ENCODE measurements around the gene SNX8. TPM values are rescaled to one million over a fixed set of nuclear protein-coding genes. Genes with fewer than 3 reads are reported as not detected.

SNX8 gene
- total and polyA plus RNA-seq, 2 donors (not counting 1 experiment from before 2014, with no cell fraction given) = 64.4 to 126 TPM

DNA sequence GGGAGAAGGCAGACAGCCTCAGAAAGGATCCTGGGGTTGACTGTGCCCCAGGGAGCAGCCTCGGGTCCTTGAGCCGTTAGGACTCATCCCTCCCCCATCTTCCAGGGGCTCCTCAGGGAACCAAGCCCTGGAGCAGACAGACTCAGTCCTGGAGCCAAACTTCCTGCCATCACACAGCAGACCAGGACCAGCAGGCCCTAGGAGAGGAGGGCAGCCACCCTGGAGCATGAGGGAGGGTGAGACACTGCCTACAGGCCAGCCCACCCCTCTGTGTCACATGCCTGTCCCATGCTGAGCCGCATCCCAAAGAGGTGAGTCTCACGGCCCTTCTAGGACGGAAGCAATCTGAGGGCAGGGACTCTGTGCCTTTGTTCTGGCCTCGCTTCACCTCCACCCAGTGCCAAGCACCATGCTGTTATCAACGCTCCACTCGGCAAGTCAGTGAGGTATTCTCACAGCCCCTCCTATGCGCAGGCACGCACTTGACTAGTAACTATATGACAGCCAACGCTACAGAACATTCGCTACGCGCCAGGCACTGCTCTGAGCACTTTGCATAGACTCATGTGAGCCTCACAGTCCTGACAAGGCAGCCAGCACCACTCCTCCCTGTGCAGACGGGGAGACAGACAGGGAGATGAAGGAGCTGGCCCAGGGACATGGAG is 100.6 kb downstream of the SNX8 start:
- H3K36me3 ChIP-seq (replicated peaks in 1 of 2; ENCODE audit: control extremely low read depth in 1 of 2, control insufficient read depth in 1 of 2, extremely low read depth in 1 of 2, insufficient read depth in 2 of 2, low read length in 1 of 2) = peaks cover 0 to 61% of the 10 kb centered on the region in 2 experiments
- CTCF ChIA-PET = interaction anchor here (2.2 kb wide), 1 partner anchor 134 kb away, joined by 11 read pairs; no protein-coding TSS in a partner anchor

DNA sequence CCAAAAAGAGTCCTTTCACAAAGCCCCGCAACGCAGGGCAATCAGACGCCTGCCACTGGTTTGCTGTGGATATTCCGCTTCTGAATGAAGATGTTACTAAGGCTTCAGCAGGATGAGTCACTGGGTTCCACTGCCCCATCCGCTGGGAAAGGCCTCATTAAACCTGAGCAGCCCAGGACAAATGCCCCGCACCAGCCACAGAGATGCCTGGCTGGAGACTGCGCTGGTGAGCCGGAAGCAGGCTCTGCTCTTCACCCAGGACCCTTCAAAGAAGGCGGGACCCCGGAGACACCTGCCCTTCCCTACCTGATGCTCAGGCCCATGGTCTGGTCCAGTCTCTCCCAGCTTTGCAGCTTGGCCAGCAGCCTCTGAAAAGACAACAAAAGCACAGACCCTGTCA is 101.3 kb downstream of the SNX8 start:
- no peak for DNase-seq
- H3K9me3 Mint-ChIP-seq (ENCODE audit: insufficient read depth) = no peaks in the 10 kb centered on the region
- H3K27ac Mint-ChIP-seq = no peak overlapping the region
- Histone ChIP-seq H3K9me3 (ENCODE audit: control extremely low read depth in 1 of 3, control insufficient read depth in 2 of 3, insufficient read depth in 1 of 3, low read length in 2 of 3) (peaks cover 0 to 4% (median 0%) of the 10 kb centered on the region in 3 donors), H3K79me2 (ENCODE audit: control insufficient read depth, insufficient read depth, low read length) (no peaks in the 10 kb centered on the region), H4K20me1 (ENCODE audit: control insufficient read depth, insufficient read depth, low read length, poor library complexity, severe bottlenecking) (no peaks in the 10 kb centered on the region), H3K27ac (ENCODE audit: low read length in 2 of 2) (no peak overlapping the region), H3K27me3 (replicated peaks in 1 of 4; ENCODE audit: control extremely low read depth in 1 of 4, control insufficient read depth in 3 of 4, insufficient read depth in 4 of 4, low read length in 3 of 4) (no peaks in the 10 kb centered on the region), H3K4me2 (replicated peaks; ENCODE audit: low read depth, low read length, poor library complexity, severe bottlenecking) (no peak overlapping the region), H3K36me3 (replicated peaks in 1 of 2; ENCODE audit: control extremely low read depth in 1 of 2, control insufficient read depth in 1 of 2, extremely low read depth in 1 of 2, insufficient read depth in 2 of 2, low read length in 1 of 2) (peaks cover 0 to 63% of the 10 kb centered on the region in 2 experiments), H2AFZ (ENCODE audit: insufficient read depth, low read depth, low read length, poor library complexity, severe bottlenecking) (no peak overlapping the region), H3K4me3 (ENCODE audit: control extremely low read depth in 1 of 5, extremely low read depth in 1 of 5, insufficient read depth in 1 of 5, low read depth in 2 of 5, low read length in 4 of 5) (no peak overlapping the region), H3K4me1 (ENCODE audit: control insufficient read depth in 2 of 2, insufficient read depth in 2 of 2, low read length in 2 of 2) (peaks cover 0 to 5% of the 10 kb centered on the region in 2 donors), H3K9ac (ENCODE audit: low read length) (no peak overlapping the region)
- H3K27me3 Mint-ChIP-seq = no peaks in the 10 kb centered on the region
- over 99% methylated on average over 8 of the region's 10 CpGs for WGBS (ENCODE audit: insufficient coverage)
- H3K4me3 Mint-ChIP-seq = no peak overlapping the region
- TF ChIP-seq, protein P1, sequence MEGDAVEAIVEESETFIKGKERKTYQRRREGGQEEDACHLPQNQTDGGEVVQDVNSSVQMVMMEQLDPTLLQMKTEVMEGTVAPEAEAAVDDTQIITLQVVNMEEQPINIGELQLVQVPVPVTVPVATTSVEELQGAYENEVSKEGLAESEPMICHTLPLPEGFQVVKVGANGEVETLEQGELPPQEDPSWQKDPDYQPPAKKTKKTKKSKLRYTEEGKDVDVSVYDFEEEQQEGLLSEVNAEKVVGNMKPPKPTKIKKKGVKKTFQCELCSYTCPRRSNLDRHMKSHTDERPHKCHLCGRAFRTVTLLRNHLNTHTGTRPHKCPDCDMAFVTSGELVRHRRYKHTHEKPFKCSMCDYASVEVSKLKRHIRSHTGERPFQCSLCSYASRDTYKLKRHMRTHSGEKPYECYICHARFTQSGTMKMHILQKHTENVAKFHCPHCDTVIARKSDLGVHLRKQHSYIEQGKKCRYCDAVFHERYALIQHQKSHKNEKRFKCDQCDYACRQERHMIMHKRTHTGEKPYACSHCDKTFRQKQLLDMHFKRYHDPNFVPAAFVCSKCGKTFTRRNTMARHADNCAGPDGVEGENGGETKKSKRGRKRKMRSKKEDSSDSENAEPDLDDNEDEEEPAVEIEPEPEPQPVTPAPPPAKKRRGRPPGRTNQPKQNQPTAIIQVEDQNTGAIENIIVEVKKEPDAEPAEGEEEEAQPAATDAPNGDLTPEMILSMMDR (IDR thresholded peaks at IDR 0.05) = no peak
- TF ChIP-seq EZH2 (IDR thresholded peaks at IDR 0.05; ENCODE audit: borderline replicate concordance, insufficient read depth, low read depth, low read length, poor library complexity, severe bottlenecking) = no peak
- H3K4me1 Mint-ChIP-seq = peaks cover 6% of the 10 kb centered on the region
- intact Hi-C loops (cut with micrococcal nuclease) = no loop called here
- ATAC-seq (ENCODE audit: low read depth) = no peak
- ChIA-PET CTCF (interaction anchor here (2.2 kb wide), 1 partner anchor 135 kb away, joined by 11 read pairs; no protein-coding TSS in a partner anchor), POLR2A (no interaction called here)

More for the DNA sequence above, 100.6 kb downstream of the SNX8 start:
- peaks cover 0 to 4% (median 0%) of the 10 kb centered on the region in 3 donors for H3K9me3 ChIP-seq (ENCODE audit: control extremely low read depth in 1 of 3, control insufficient read depth in 2 of 3, insufficient read depth in 1 of 3, low read length in 2 of 3)
- no peaks in the 10 kb centered on the region for H4K20me1 ChIP-seq (ENCODE audit: control insufficient read depth, insufficient read depth, low read length, poor library complexity, severe bottlenecking)
- POLR2A ChIA-PET = no interaction called here
- Mint-ChIP-seq H3K4me1 (peaks cover 6% of the 10 kb centered on the region), H3K27me3 (no peaks in the 10 kb centered on the region), H3K9me3 (ENCODE audit: insufficient read depth) (no peaks in the 10 kb centered on the region), H3K27ac (no peak overlapping the region), H3K4me3 (no peak overlapping the region)
- DNase-seq = no peak
- H2AFZ ChIP-seq (ENCODE audit: insufficient read depth, low read depth, low read length, poor library complexity, severe bottlenecking) = no peak overlapping the region
- no peak overlapping the region for H3K4me2 ChIP-seq (replicated peaks; ENCODE audit: low read depth, low read length, poor library complexity, severe bottlenecking)
- peaks cover 0 to 5% of the 10 kb centered on the region in 2 donors for H3K4me1 ChIP-seq (ENCODE audit: control insufficient read depth in 2 of 2, insufficient read depth in 2 of 2, low read length in 2 of 2)
- intact Hi-C loops (cut with micrococcal nuclease) = no loop called here
- ATAC-seq (ENCODE audit: low read depth) = no peak
- H3K4me3 ChIP-seq (ENCODE audit: control extremely low read depth in 1 of 5, extremely low read depth in 1 of 5, insufficient read depth in 1 of 5, low read depth in 2 of 5, low read length in 4 of 5) = no peak overlapping the region
- 95% methylated on average over 14 of the region's 15 CpGs for WGBS (ENCODE audit: insufficient coverage)
- no peaks in the 10 kb centered on the region for H3K79me2 ChIP-seq (ENCODE audit: control insufficient read depth, insufficient read depth, low read length)
- H3K9ac ChIP-seq (ENCODE audit: low read length) = no peak overlapping the region
- H3K27me3 ChIP-seq (replicated peaks in 1 of 4; ENCODE audit: control extremely low read depth in 1 of 4, control insufficient read depth in 3 of 4, insufficient read depth in 4 of 4, low read length in 3 of 4) = no peaks in the 10 kb centered on the region
- no peak overlapping the region for H3K27ac ChIP-seq (ENCODE audit: low read length in 2 of 2)
- TF ChIP-seq, protein P1 (IDR thresholded peaks at IDR 0.05) = no peak
- no peak for TF ChIP-seq EZH2 (IDR thresholded peaks at IDR 0.05; ENCODE audit: borderline replicate concordance, insufficient read depth, low read depth, low read length, poor library complexity, severe bottlenecking)

Data from B cell (primary cell).